Choroid plexus epithelial cell (primary cell): ENCODE data around the gene C16orf74.

ENCODE experiments used
- DNase-seq: peaks from one replicate; pipeline ENCODE4 v3.0.0-alpha.2; 2010; ENCODE audit warnings: low read depth
- H3K4me3 ChIP-seq: 2 replicates; pipeline ENCODE4 v1.5.1; 2011; ENCODE audit warnings: low read depth, mild to moderate bottlenecking, control low read depth, low read length, moderate library complexity
- CTCF ChIP-seq: conservative IDR thresholded peaks from 2 replicates; pipeline ENCODE4 v1.5.1; 2011; ENCODE audit warnings: low read depth, mild to moderate bottlenecking, control low read depth, inconsistent platforms, low read length, moderate library complexity

Gene C16orf74

DNA sequence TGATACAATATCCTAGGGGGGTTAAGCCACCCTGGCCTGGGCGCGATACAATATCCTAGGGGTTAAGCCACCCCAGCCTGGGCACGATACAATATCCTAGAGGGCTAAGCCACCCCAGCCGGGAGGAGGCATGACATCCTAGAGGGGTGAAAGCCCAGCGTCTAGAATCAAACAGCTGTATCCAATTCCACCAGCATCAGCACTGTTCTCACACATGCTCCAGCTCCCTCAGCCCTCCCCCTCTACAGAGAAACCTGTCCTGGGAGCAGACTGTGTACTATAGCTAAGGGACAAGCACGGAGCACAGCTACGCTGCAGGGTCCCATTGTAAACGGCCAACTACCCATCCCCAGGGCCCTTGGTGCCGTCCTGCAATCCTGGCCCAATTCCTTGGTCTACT, 68.4 kb downstream of the C16orf74 start:
- TF ChIP-seq CTCF: no peak
- no peak overlapping the region for H3K4me3 ChIP-seq
- DNase-seq: no peak

DNA sequence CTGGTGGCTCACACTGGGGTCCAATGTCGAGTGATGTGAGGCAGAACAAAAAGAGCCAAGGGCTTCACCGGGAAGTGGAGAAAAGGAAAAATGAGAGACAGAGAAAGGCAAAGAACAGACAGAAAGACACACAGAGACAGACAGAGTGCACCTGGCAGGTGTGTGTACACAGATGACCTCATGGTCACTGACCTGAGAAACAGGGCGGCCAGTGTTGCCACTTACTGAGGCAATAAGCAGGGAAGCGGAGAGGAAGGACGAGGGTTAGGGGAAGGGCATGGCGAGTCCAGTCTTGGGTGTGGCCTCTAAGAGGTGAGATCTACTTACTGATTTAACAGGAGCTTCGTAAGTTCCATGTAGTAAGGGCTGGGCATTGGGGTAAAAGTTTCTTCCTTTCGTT, 69.6 kb downstream of the C16orf74 start:
- no peak for DNase-seq
- no peak overlapping the region for H3K4me3 ChIP-seq
- TF ChIP-seq CTCF: no peak

- no peak for DNase-seq
- TF ChIP-seq CTCF: no peak
- no peak overlapping the region for H3K4me3 ChIP-seq
Observed at GRCh38 chr16:85680352-85680944, 70.4 kb downstream of the C16orf74 start.

DNA sequence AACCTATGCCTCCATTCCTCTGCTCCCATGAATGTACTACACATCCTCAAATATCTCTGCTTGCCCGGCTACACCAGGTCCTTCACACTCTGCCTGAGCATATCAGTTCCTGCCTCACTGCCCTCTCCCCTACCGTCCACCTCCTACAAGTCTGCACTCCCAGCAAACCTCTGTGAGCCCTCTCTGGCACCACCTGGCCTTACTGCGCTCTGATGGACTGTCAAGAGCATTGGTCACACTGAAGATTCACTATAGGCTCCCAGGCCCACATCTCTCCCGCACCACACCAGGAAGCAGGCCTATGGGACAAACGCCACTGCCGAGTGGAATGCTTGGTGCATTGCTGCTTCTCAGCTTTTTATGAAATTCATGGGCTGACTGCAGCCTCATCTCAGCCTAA, 71.0 kb downstream of the C16orf74 start:
- no peak for TF ChIP-seq CTCF
- no peak for DNase-seq
- no peak overlapping the region for H3K4me3 ChIP-seq

GRCh38 chr16:85678821-85679220, 72.1 kb downstream of the C16orf74 start:
- DNase-seq: no peak
- TF ChIP-seq CTCF: no peak
- no peak overlapping the region for H3K4me3 ChIP-seq

- H3K4me3 ChIP-seq: no peak overlapping the region
- no peak for TF ChIP-seq CTCF
- no peak for DNase-seq
Observed at GRCh38 chr16:85678016-85678415, 72.9 kb downstream of the C16orf74 start.

DNA sequence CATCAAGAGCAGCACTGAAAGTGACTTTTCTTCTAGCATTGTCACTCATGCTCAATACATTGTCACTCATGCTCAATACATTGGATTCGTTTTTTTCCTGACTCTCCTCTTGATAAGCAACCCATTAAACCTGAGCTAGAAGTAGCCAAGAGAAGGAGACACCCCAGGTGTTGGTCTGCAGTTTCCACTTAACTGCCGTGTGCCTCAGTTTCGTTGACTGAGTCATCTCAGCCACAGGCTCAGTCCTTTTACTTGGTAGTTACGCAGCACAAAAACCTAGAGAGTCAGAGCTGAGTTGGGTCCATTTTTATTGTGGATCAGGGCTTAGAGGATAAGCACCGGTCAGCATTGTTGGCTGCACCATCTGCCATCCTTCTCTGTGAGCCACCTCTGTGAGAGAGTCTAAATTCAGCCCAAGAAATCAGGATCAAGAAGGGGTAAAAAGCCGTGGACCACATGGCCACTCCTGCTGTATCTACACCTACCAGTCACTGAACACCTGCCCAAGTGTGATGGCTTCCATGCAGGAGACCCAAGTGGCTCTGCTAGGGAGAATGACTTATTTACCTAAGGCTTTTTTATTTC, 73.4 kb downstream of the C16orf74 start:
- no peak for TF ChIP-seq CTCF
- DNase-seq: no peak
- no peak overlapping the region for H3K4me3 ChIP-seq
